ENCODE data around the gene BCL2L1.

The BCL2L1 gene

DNA sequence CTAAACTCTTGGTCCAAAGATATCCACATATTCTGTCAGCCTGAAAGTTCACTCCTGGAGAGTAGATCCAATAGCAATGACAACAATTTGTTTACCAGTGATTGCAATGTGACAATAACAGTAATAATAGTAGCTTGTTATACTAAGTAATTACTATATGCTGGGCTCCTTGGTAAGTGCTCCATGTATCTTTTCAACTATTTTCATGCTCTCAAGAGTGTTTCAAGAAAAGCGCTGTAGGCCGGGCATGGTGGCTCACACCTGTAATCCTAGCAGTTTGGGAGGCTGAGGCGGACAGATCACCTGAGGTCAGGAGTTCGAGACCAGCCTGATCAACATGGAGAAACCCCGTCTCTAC is 15.4 kb downstream of the BCL2L1 start:
- no peak overlapping the region for H3K27ac ChIP-seq
- TF ChIP-seq, protein P1, sequence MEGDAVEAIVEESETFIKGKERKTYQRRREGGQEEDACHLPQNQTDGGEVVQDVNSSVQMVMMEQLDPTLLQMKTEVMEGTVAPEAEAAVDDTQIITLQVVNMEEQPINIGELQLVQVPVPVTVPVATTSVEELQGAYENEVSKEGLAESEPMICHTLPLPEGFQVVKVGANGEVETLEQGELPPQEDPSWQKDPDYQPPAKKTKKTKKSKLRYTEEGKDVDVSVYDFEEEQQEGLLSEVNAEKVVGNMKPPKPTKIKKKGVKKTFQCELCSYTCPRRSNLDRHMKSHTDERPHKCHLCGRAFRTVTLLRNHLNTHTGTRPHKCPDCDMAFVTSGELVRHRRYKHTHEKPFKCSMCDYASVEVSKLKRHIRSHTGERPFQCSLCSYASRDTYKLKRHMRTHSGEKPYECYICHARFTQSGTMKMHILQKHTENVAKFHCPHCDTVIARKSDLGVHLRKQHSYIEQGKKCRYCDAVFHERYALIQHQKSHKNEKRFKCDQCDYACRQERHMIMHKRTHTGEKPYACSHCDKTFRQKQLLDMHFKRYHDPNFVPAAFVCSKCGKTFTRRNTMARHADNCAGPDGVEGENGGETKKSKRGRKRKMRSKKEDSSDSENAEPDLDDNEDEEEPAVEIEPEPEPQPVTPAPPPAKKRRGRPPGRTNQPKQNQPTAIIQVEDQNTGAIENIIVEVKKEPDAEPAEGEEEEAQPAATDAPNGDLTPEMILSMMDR (IDR thresholded peaks at IDR 0.05): no peak
- no peak for TF ChIP-seq ZFX (IDR thresholded peaks at IDR 0.05; ENCODE audit: borderline replicate concordance)

DNA sequence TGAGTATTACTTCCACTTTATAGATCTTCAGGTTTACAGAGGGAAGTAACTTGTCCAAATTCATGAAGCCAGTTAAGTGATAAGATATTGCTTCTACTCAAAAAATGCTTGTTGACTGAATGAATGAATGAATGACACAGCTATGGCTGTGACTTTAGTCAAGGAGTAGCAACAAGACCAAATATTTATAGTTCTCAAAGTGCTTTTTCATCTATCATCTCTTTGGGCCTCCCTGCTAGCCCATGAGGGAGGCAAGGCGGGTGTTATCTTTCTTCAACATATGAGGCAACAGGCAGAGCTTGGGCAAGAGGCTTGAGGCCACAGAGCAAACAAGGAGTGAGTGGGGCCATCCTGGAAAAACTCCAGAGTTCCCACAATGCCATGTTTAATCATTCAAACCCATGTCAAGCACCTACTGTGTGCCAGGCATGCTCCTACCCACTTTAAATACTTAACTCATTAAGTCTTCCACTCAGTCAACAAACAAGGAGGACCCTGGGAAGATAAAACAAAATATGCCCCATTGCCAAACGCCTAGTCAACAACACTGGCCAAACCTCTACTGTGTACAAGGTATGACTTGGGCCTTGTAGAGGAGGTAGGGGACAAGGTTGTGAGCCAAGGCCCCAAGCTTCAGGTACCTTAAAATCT is 15.9 kb downstream of the BCL2L1 start:
- TF ChIP-seq, protein P1 (IDR thresholded peaks at IDR 0.05): no peak
- TF ChIP-seq ZFX (IDR thresholded peaks at IDR 0.05; ENCODE audit: borderline replicate concordance): no peak
- no peak overlapping the region for H3K27ac ChIP-seq

DNA sequence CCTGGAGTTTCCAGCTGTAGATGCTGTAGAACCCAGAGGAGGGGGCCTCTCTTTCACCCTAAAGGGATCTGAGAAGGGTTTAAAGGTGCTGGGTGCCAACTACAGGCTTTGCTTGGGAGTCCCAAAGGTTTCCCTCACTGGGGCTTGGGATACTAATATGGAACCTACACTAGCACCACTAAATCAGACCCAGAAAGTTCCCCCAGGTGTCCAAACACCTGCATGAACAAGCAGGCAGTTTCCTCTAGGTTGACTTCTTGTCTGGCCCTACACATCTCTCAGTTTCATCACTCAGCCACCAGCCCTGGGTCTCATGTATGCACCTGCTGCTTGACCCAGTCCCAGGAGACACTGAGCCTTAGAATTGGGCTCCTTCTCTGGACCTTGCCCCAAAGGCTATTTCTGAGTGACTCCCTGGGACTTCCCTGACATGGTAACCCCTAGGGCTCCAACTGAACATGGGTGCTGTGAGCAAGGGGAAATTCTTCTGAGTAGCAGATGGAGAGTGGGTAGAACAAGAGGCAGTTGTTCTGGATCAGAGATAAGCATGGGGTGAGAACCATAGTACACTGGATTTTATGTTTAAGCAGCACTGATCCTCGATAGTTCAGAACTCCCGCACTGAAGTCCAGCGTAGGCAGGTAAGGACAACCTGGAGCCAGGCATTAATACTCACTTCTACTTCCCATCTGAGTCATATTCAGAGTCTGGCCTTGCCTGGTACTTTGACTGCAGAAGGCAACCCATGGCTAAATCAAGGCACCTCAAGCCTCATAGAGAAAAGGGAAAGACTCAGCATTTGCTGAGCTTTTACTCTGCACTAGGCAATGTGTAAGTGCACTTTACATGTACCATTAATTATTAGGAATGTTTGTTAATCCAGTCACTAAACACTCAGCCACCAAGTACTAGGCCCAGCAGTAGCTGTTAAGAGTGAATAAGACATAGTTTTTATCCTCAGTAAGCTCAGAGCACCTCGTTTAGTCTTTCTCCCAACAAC is 16.8 kb downstream of the BCL2L1 start:
- TF ChIP-seq, protein P1 (IDR thresholded peaks at IDR 0.05): no peak
- TF ChIP-seq ZFX (IDR thresholded peaks at IDR 0.05; ENCODE audit: borderline replicate concordance): no peak
- peak overlapping the region; percentile 50; the same call in 1 of the 2 replicates for H3K27ac ChIP-seq

DNA sequence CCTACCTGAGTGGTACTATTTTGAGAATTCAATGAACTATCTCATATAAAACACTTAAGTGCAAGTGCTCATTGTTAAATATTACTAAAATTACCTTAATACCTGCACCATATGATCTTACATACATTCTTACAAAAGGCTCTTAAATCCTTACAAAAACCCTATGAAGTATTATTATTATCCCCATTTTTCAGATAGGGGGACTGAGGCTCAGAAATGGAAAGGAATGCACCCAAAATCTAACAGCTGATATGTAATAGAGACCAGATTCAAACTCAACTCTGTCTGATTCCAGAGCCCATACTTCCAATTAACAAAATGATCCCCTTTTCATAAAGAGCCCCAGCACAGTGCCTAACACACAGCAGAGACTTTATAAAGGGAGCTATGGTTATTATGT is 17.5 kb downstream of the BCL2L1 start:
- peak overlapping the region; percentile 50 for H3K27ac ChIP-seq
- no peak for TF ChIP-seq ZFX (IDR thresholded peaks at IDR 0.05; ENCODE audit: borderline replicate concordance)
- TF ChIP-seq, protein P1 (IDR thresholded peaks at IDR 0.05): no peak

DNA sequence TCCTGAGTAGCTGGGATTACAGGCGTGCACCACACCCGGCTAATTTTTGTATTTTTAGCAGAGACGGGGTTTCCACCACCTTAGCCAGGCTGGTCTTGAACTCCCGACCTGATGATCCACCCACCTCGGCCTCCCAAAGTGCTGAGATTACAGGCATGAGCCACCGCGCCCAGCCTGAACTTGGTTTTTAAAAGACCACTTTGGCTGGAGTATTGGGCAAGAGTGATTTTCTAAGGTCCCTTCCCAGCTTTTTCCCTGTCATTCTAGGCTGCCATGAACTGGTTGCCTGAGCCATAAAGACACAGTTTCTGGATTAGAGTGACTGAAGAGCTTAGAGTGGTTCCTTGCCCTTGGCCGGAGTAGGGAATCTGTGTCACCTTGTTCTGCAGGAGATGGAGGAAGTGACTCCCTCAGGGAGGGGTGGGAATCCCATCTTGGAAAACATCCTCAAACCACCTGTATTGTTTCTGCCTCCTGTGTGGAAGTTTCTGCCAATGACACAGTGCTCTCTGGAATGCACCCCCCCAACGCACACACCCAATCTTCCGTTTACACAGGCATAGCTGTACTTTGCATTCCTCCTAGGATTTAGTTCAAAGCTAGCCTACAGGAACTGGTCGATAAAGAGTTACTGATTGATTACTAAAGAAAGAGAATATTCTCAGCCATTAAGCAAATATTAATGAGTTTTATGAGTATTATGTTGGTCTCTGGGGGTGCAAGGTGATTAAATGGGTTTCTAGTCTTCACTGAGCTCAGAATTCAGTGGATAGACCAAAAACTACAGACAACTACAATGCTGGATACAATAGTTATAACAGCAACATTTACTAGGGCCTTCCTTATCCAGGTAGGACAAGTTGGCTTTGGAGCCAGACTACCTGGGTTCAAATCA is 18.2 kb downstream of the BCL2L1 start:
- TF ChIP-seq, protein P1 (IDR thresholded peaks at IDR 0.05): no peak
- TF ChIP-seq ZFX (IDR thresholded peaks at IDR 0.05; ENCODE audit: borderline replicate concordance): no peak
- H3K27ac ChIP-seq: peak overlapping the region; percentile 50

DNA sequence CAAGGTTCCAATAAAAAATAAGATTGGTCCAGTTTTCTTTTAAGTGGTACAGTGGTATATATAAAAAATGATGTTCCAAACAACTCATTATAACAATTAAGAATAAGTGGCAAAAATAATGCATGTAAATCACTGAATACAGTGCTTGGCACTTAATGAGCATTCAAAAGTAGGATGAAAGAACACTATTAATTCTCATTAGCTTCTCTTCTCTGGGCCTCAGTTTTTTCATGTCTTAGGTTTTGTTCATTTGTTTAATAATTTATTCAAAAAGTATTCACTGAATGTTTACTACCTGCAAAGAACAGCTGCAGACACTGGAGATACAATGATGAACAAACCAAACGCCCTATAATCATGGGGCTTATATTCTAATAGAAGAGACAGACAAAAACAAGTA is 21.1 kb downstream of the BCL2L1 start:
- H3K27ac ChIP-seq: no peak overlapping the region
- TF ChIP-seq, protein P1 (IDR thresholded peaks at IDR 0.05): no peak
- TF ChIP-seq ZFX (IDR thresholded peaks at IDR 0.05; ENCODE audit: borderline replicate concordance): no peak

Data from 22Rv1 (cell line).